CD14-positive monocyte (primary cell): ENCODE measurements around the gene CCT7. TPM values are rescaled to one million over a fixed set of nuclear protein-coding genes. Genes with fewer than 3 reads are reported as not detected.
A peak's percentile ranks its signal among the peaks of the same experiment; 100 is the strongest.

Experiments
- DNase-seq, 3 donors: peaks; one replicate each; pipeline ENCODE4 v3.0.0-alpha.2; 2011 to 2022
- H2AFZ ChIP-seq: 2 replicates; pipeline ENCODE4 v1.6.0; 2012; ENCODE audit warnings: mild to moderate bottlenecking, low read depth, low read length, inconsistent platforms; ENCODE audit not compliant: insufficient read depth, poor library complexity, severe bottlenecking
- H3K27ac ChIP-seq, 2 donors: 1 replicate in 1 of 2; 2 replicates in 1 of 2; pipeline ENCODE4 v1.5.1; 2012 to 2013; ENCODE audit warnings: low read length in 2 of 2, control low read depth in 1 of 2, inconsistent platforms in 1 of 2, low read depth in 1 of 2, mild to moderate bottlenecking in 1 of 2
- H3K27me3 ChIP-seq, 2 donors: one replicate each; pipeline versions ENCODE4 v1.6.0 to v1.6.1; 2011 to 2013; ENCODE audit warnings: low read length in 2 of 2; ENCODE audit not compliant: control insufficient read depth in 2 of 2, insufficient read depth in 2 of 2
- H3K36me3 ChIP-seq, 2 donors: replicated peaks in 1 of 2; 1 replicate in 1 of 2; 2 replicates in 1 of 2; pipeline versions ENCODE4 v1.5.1 to v1.6.1; 2012 to 2013; ENCODE audit warnings: low read length in 2 of 2, control low read depth in 1 of 2, inconsistent platforms in 1 of 2, mild to moderate bottlenecking in 1 of 2; ENCODE audit not compliant: insufficient read depth in 2 of 2, control insufficient read depth in 1 of 2
- H3K4me1 ChIP-seq, 2 donors: 1 replicate in 1 of 2; 2 replicates in 1 of 2; pipeline versions ENCODE4 v1.5.1 to v1.6.1; 2012 to 2013; ENCODE audit warnings: low read length in 2 of 2, control low read depth in 1 of 2, inconsistent platforms in 1 of 2, mild to moderate bottlenecking in 1 of 2, moderate library complexity in 1 of 2; ENCODE audit not compliant: insufficient read depth in 2 of 2, control insufficient read depth in 1 of 2
- H3K4me2 ChIP-seq: replicated peaks from 2 replicates; pipeline ENCODE3; 2012; ENCODE audit warnings: low read length, moderate library complexity, mild to moderate bottlenecking; ENCODE audit not compliant: poor library complexity, severe bottlenecking; ENCODE audit errors: extremely low read depth
- H3K4me3 ChIP-seq, 3 experiments: fragments of 200-600 bp in 1 of 3; sonication (generic) in 1 of 3; replicated peaks in 1 of 3; 1 replicate in 2 of 3; 2 replicates in 1 of 3; pipeline ENCODE4 v1.5.1; 2011 to 2013; ENCODE audit warnings: low read length in 3 of 3, mild to moderate bottlenecking in 3 of 3, control low read depth in 2 of 3, low read depth in 2 of 3, inconsistent platforms in 1 of 3, moderate library complexity in 1 of 3
- H3K79me2 ChIP-seq: 2 replicates; pipeline ENCODE4 v1.6.0; 2012; ENCODE audit warnings: mild to moderate bottlenecking, control low read depth, inconsistent platforms, low read length, moderate library complexity; ENCODE audit not compliant: insufficient read depth
- H3K9ac ChIP-seq: 2 replicates; pipeline ENCODE4 v1.6.0; 2017; ENCODE audit warnings: low read length, mild to moderate bottlenecking; ENCODE audit not compliant: insufficient read depth, poor library complexity, severe bottlenecking
- H3K9me3 ChIP-seq, 2 donors: replicated peaks in 1 of 2; 1 replicate in 1 of 2; 2 replicates in 1 of 2; pipeline versions ENCODE4 v1.5.1 to v1.6.1; 2012 to 2013; ENCODE audit warnings: low read length in 2 of 2, control low read depth in 1 of 2; ENCODE audit not compliant: control insufficient read depth in 1 of 2, insufficient read depth in 1 of 2
- H4K20me1 ChIP-seq: 2 replicates; pipeline ENCODE4 v1.6.0; 2012; ENCODE audit warnings: mild to moderate bottlenecking, low read length, control low read depth, moderate library complexity; ENCODE audit not compliant: insufficient read depth
- H3K27ac Mint-ChIP-seq, 7 donors: one replicate each; pipeline ENCODE4 v1.8.0; 2020; ENCODE audit warnings: mild to moderate bottlenecking in 7 of 7, mixed read lengths in 7 of 7, moderate library complexity in 6 of 7, inconsistent platforms in 2 of 7
- H3K27me3 Mint-ChIP-seq, 3 donors: one replicate each; pipeline ENCODE4 v1.8.0; 2021 to 2022; ENCODE audit warnings: low read depth in 3 of 3, mild to moderate bottlenecking in 3 of 3, mixed read lengths in 3 of 3, moderate library complexity in 3 of 3, inconsistent platforms in 1 of 3
- H3K36me3 Mint-ChIP-seq, 2 donors: one replicate each; pipeline ENCODE4 v1.8.0; 2020; ENCODE audit warnings: mixed read lengths in 2 of 2, inconsistent platforms in 1 of 2, mild to moderate bottlenecking in 1 of 2
- H3K4me1 Mint-ChIP-seq: one replicate; pipeline ENCODE4 v1.8.0; 2020; ENCODE audit warnings: mild to moderate bottlenecking, mixed read lengths
- H3K4me3 Mint-ChIP-seq, 2 donors: one replicate each; pipeline ENCODE4 v1.8.0; 2020; ENCODE audit warnings: mild to moderate bottlenecking in 2 of 2, mixed read lengths in 2 of 2, moderate library complexity in 1 of 2
- H3K9me3 Mint-ChIP-seq, 7 donors: one replicate each; pipeline ENCODE4 v1.8.0; 2020 to 2022; ENCODE audit warnings: mixed read lengths in 7 of 7, mild to moderate bottlenecking in 6 of 7, moderate library complexity in 6 of 7, inconsistent platforms in 2 of 7
- WGBS: methylation state at CpG from one replicate; pipeline ENCODE4 v1.1.5; 2013; ENCODE audit warnings: missing lambda C conversion rate; ENCODE audit not compliant: insufficient coverage; 5-methylcytosine and 5-hydroxymethylcytosine counted together
- intact Hi-C, 2 donors: fragments of 100-400 bp; cut with micrococcal nuclease; formaldehyde crosslinking; loops; one replicate each; pipeline versions ENCODE4 v1.15.0 to v1.15.1; 2023
- polyA plus RNA-seq, 3 donors: library from polyadenylated mRNA; depleted of rRNA in 1 of 3; unstranded in 2 of 3; stranded (reverse) in 1 of 3; fragments of 300-500 nt in 2 of 3; fragments of >200 nt in 1 of 3; fragmentation: Illumina TruSeq in 2 of 3; gene quantifications; 1 replicate in 2 of 3; 2 replicates in 1 of 3; pipeline ENCODE4 v1.2.3, GENCODE V29; 2012 to 2021
- TF ChIP-seq, protein P1 (sequence below): fragments of 200-600 bp; IDR thresholded peaks from one replicate; pipeline ENCODE4 v1.8.0; 2022; ENCODE audit warnings: antibody characterized with exemption, mild to moderate bottlenecking

CCT7 gene
- polyA plus RNA-seq, 3 donors, result 56.8 to 151 (median 134) TPM

- intact Hi-C loops, result no loop called here
- peak overlapping the region in 4 of 7 donors; percentile 31 to 61 (median 44) for H3K27ac Mint-ChIP-seq
- TF ChIP-seq, protein P1, sequence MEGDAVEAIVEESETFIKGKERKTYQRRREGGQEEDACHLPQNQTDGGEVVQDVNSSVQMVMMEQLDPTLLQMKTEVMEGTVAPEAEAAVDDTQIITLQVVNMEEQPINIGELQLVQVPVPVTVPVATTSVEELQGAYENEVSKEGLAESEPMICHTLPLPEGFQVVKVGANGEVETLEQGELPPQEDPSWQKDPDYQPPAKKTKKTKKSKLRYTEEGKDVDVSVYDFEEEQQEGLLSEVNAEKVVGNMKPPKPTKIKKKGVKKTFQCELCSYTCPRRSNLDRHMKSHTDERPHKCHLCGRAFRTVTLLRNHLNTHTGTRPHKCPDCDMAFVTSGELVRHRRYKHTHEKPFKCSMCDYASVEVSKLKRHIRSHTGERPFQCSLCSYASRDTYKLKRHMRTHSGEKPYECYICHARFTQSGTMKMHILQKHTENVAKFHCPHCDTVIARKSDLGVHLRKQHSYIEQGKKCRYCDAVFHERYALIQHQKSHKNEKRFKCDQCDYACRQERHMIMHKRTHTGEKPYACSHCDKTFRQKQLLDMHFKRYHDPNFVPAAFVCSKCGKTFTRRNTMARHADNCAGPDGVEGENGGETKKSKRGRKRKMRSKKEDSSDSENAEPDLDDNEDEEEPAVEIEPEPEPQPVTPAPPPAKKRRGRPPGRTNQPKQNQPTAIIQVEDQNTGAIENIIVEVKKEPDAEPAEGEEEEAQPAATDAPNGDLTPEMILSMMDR, result no peak
Observed at GRCh38 chr2:73254343-73255006, 20.4 kb downstream of the CCT7 start.

GRCh38 chr2:73255007-73255644 lies 21.0 kb downstream of the CCT7 start:
- H3K27ac Mint-ChIP-seq, result peak overlapping the region in 4 of 7 donors; percentile 24 to 61 (median 32)
- H3K9ac ChIP-seq, result no peak overlapping the region

More at GRCh38 chr2:73254343-73255006, 20.4 kb downstream of the CCT7 start:
- no peaks in the 10 kb centered on the region for H3K27me3 ChIP-seq
- H4K20me1 ChIP-seq, result no peaks in the 10 kb centered on the region
- H3K9me3 ChIP-seq, result no peaks in the 10 kb centered on the region
- peaks cover 55 to 83% of the 10 kb centered on the region in 2 donors for H3K36me3 ChIP-seq
- H3K9ac ChIP-seq, result no peak overlapping the region
- H3K4me2 ChIP-seq, result no peak overlapping the region
- no peaks in the 10 kb centered on the region for H3K9me3 Mint-ChIP-seq
- 91% methylated on average over 5 of the region's 7 CpGs for WGBS
- no peaks in the 10 kb centered on the region for H3K79me2 ChIP-seq
- H3K27me3 Mint-ChIP-seq, result peaks cover under 1 to 1% (median 1%) of the 10 kb centered on the region in 3 donors
- peaks cover 0 to 8% of the 10 kb centered on the region in 2 donors for H3K4me1 ChIP-seq
- peaks cover 52 to 64% of the 10 kb centered on the region in 2 donors for H3K36me3 Mint-ChIP-seq
- H2AFZ ChIP-seq, result no peak overlapping the region
- no peak overlapping the region for H3K4me3 ChIP-seq
- peak overlapping the region in 1 of 2 donors; percentile 52 for H3K27ac ChIP-seq
- H3K4me1 Mint-ChIP-seq, result peaks cover 11% of the 10 kb centered on the region
- no peak for DNase-seq
- no peak overlapping the region for H3K4me3 Mint-ChIP-seq

More at GRCh38 chr2:73255007-73255644, 21.0 kb downstream of the CCT7 start:
- Mint-ChIP-seq H3K27me3 (peaks cover 1% of the 10 kb centered on the region in 3 donors), H3K4me3 (no peak overlapping the region), H3K9me3 (no peaks in the 10 kb centered on the region), H3K4me1 (peaks cover 11% of the 10 kb centered on the region), H3K36me3 (peaks cover 52 to 61% of the 10 kb centered on the region in 2 donors)
- H3K27ac ChIP-seq, result no peak overlapping the region
- no peaks in the 10 kb centered on the region for H4K20me1 ChIP-seq
- WGBS, result 100% methylated on average over 2 of the region's 4 CpGs
- peaks cover 55 to 83% of the 10 kb centered on the region in 2 donors for H3K36me3 ChIP-seq
- H2AFZ ChIP-seq, result no peak overlapping the region
- no peak overlapping the region for H3K4me2 ChIP-seq
- TF ChIP-seq, protein P1, result no peak
- no peak overlapping the region for H3K4me3 ChIP-seq
- peaks cover 0 to 8% of the 10 kb centered on the region in 2 donors for H3K4me1 ChIP-seq
- no peak for DNase-seq
- no peaks in the 10 kb centered on the region for H3K79me2 ChIP-seq
- intact Hi-C loops, result no loop called here
- no peaks in the 10 kb centered on the region for H3K27me3 ChIP-seq
- no peaks in the 10 kb centered on the region for H3K9me3 ChIP-seq
